Activated CD4-positive, alpha-beta T cell treated with anti-CD3 and anti-CD28 coated beads, Interleukin-2, amount 10 ng/mL, durations not matched to agents 7 days and 5 days (primary cell): Measurements from ENCODE around the gene FOXE1. TPM values are rescaled to one million over a fixed set of nuclear protein-coding genes. Genes with fewer than 3 reads are reported as not detected.

ENCODE experiments used
- CTCF ChIA-PET: fragments of 350-600 bp; sonication (Branson Sonifier 250); formaldehyde crosslinking; loops from one replicate; lab custom pipeline; 2021; ENCODE audit warnings: antibody characterized with exemption; lab: Charles Lee
- POLR2A ChIA-PET: fragments of 350-600 bp; sonication (Branson Sonifier 250); formaldehyde crosslinking; loops from one replicate; lab custom pipeline; 2021; ENCODE audit warnings: antibody characterized with exemption; lab: Charles Lee
- DNase-seq: peaks from one replicate; pipeline ENCODE4 v3.0.0-alpha.2; 2020
- H3K27ac Mint-ChIP-seq: one replicate; pipeline ENCODE4 v1.8.0; 2021; ENCODE audit warnings: mild to moderate bottlenecking, moderate library complexity, mixed read lengths
- H3K27me3 Mint-ChIP-seq: one replicate; pipeline ENCODE4 v1.8.0; 2021; ENCODE audit warnings: mixed read lengths
- H3K36me3 Mint-ChIP-seq: one replicate; pipeline ENCODE4 v1.8.0; 2021; ENCODE audit warnings: low read depth, mixed read lengths
- H3K4me1 Mint-ChIP-seq: one replicate; pipeline ENCODE4 v1.8.0; 2021; ENCODE audit warnings: mixed read lengths
- H3K4me3 Mint-ChIP-seq: one replicate; pipeline ENCODE4 v1.8.0; 2021; ENCODE audit warnings: mild to moderate bottlenecking, moderate library complexity, mixed read lengths
- H3K9me3 Mint-ChIP-seq: one replicate; pipeline ENCODE4 v1.8.0; 2021; ENCODE audit warnings: mixed read lengths
- total RNA-seq, 2 experiments: library from RNA; stranded (reverse); gene quantifications; one replicate each; pipeline ENCODE4 v1.2.3, GENCODE V29; 2021

FOXE1 gene
- total RNA-seq, 2 experiments from 2014 or later, result 0.05 TPM; not detected in 1

- POLR2A ChIA-PET, result interaction anchor here (0.6 to 1.0 kb wide), 3 partner anchors 9 to 79 kb away, joined by 3 to 6 read pairs (median 4); partner anchors contain the start of gene TRMO
- Mint-ChIP-seq H3K4me1 (peaks cover 88% of the 10 kb centered on the region), H3K36me3 (peaks cover 69% of the 10 kb centered on the region), H3K27ac (peak overlapping the region; percentile 97), H3K27me3 (no peaks in the 10 kb centered on the region), H3K4me3 (peak overlapping the region; percentile 81), H3K9me3 (no peaks in the 10 kb centered on the region)
- peak; percentile 77 for DNase-seq
- CTCF ChIA-PET, result interaction anchor here (0.7 to 3.8 kb wide), 6 partner anchors 9 to 436 kb away, joined by 3 to 28 read pairs (median 4); partner anchors contain the start of gene TRMO
These were observed 52.2 kb downstream of the FOXE1 start for GRCh38 chr9:97905228-97905627.

Other genes starting within 250 kb of the FOXE1 start
- 10 to 100 TPM; 14.1 to 17.2 TPM for gene TSTD2, start 219.9 kb upstream of the FOXE1 start, total RNA-seq
- gene NCBP1, start 219.4 kb upstream of the FOXE1 start, total RNA-seq, result 10 to 100 TPM; 42.4 to 51.1 TPM
- 10 to 100 TPM; 15.5 to 15.8 TPM for gene XPA, start 155.9 kb upstream of the FOXE1 start, total RNA-seq
- 10 to 100 TPM; 26.6 to 31.8 TPM for gene TRMO, start 69.3 kb downstream of the FOXE1 start, total RNA-seq
- gene HEMGN, start 84.9 kb downstream of the FOXE1 start, total RNA-seq, result 1 to 10 TPM; 2.2 to 2.9 TPM
- 100 to 1,000 TPM; 358 to 453 TPM for gene ANP32B, start 130.1 kb downstream of the FOXE1 start, total RNA-seq
- gene NANS, start 203.5 kb downstream of the FOXE1 start, total RNA-seq, result 10 to 100 TPM; 37.2 to 38.3 TPM